OCI-LY3 (cell line): ENCODE data around the gene ARHGEF6.

Source experiments
- H2AFZ ChIP-seq: fragments of 200-600, 300-600 bp; shearing (Covaris generic); 2 replicates; pipeline ENCODE4 v1.6.0; 2014; ENCODE audit warnings: antibody characterized with exemption, low read depth, low read length
- H3K27ac ChIP-seq: fragments of 200-600, 300-600 bp; sonication (generic); 2 replicates; pipeline ENCODE4 v1.5.1; 2014; ENCODE audit warnings: mild to moderate bottlenecking, low read length, moderate library complexity, mixed read lengths
- H3K27me3 ChIP-seq: fragments of 200-600, 300-600 bp; sonication (generic); 2 replicates; pipeline ENCODE4 v1.6.1; 2014; ENCODE audit warnings: low read depth, low read length, mixed read lengths
- H3K36me3 ChIP-seq: fragments of 200-600, 300-600 bp; sonication (generic); replicated peaks from 2 replicates; pipeline ENCODE3; 2014; ENCODE audit warnings: low read depth, low read length, mixed read lengths
- H3K4me1 ChIP-seq: fragments of 300-600, 200-600 bp; sonication (generic); 2 replicates; pipeline ENCODE4 v1.6.1; 2014; ENCODE audit warnings: low read length, mixed read lengths
- H3K4me2 ChIP-seq: fragments of 200-600, 300-600 bp; sonication (generic); 2 replicates; pipeline ENCODE4 v1.6.1; 2014; ENCODE audit warnings: low read length, mixed read lengths
- H3K4me3 ChIP-seq: fragments of 300-600, 200-600 bp; sonication (generic); 2 replicates; pipeline ENCODE4 v1.5.1; 2014; ENCODE audit warnings: antibody characterized with exemption, mild to moderate bottlenecking, low read length, moderate library complexity
- H3K79me2 ChIP-seq: fragments of 300-600, 200-600 bp; shearing (Covaris generic); 2 replicates; pipeline ENCODE4 v1.6.1; 2014; ENCODE audit warnings: mild to moderate bottlenecking, low read length, mixed read lengths
- H3K9ac ChIP-seq: fragments of 300-600, 200-600 bp; shearing (Covaris generic); 2 replicates; pipeline ENCODE4 v1.6.0; 2014; ENCODE audit warnings: mild to moderate bottlenecking, low read length, moderate library complexity
- H3K9me3 ChIP-seq: fragments of 200-600, 300-600 bp; shearing (Covaris generic); 2 replicates; pipeline ENCODE4 v1.6.1; 2014; ENCODE audit warnings: low read length, mixed read lengths; ENCODE audit not compliant: insufficient read depth
- H4K20me1 ChIP-seq: fragments of 200-600, 300-600 bp; sonication (generic); 2 replicates; pipeline ENCODE4 v1.6.1; 2016; ENCODE audit warnings: low read length, mixed read lengths; ENCODE audit not compliant: insufficient read depth
- EZH2phosphoT487 ChIP-seq: fragments of 200-600 bp; shearing (Covaris generic); IDR thresholded peaks from 2 replicates; pipeline ENCODE4 v1.6.1; 2018; ENCODE audit warnings: antibody characterized with exemption, mixed run types, low read depth
- TF ChIP-seq, protein P1 (sequence below): fragments of 200-600, 300-600 bp; sonication (generic); IDR thresholded peaks from 2 replicates; pipeline ENCODE4 v1.5.1; 2014; ENCODE audit warnings: antibody characterized with exemption, low read length, low read depth

ARHGEF6 gene

DNA sequence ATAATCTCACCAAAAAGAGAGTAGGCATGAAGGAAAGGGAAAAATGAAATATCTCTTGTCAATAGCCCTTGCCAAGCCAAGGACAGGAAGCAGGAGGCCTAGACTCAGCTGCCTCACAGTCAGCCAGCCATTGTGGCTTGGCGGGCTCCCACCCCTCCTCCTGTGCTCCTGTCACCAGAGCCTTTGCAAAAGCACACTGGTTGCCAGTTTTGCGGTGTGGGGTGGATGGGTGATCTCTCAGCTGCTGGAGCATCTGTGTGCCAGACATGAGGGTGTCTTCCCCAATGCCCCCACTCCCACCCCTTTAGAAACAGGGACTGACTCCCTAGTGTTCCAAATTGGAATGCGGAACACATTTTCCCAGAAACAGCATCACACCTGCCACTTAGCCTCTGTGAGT lies 26.1 kb downstream of the ARHGEF6 start:
- H3K36me3 ChIP-seq, result no peaks in the 10 kb centered on the region
- H3K9me3 ChIP-seq, result no peaks in the 10 kb centered on the region
- H2AFZ ChIP-seq, result no peak overlapping the region
- no peak overlapping the region for H3K4me2 ChIP-seq
- peaks cover 2% of the 10 kb centered on the region for H3K4me1 ChIP-seq
- H3K4me3 ChIP-seq, result no peak overlapping the region
- H3K9ac ChIP-seq, result no peak overlapping the region
- no peaks in the 10 kb centered on the region for H3K79me2 ChIP-seq
- TF ChIP-seq EZH2phosphoT487, result no peak
- TF ChIP-seq, protein P1, sequence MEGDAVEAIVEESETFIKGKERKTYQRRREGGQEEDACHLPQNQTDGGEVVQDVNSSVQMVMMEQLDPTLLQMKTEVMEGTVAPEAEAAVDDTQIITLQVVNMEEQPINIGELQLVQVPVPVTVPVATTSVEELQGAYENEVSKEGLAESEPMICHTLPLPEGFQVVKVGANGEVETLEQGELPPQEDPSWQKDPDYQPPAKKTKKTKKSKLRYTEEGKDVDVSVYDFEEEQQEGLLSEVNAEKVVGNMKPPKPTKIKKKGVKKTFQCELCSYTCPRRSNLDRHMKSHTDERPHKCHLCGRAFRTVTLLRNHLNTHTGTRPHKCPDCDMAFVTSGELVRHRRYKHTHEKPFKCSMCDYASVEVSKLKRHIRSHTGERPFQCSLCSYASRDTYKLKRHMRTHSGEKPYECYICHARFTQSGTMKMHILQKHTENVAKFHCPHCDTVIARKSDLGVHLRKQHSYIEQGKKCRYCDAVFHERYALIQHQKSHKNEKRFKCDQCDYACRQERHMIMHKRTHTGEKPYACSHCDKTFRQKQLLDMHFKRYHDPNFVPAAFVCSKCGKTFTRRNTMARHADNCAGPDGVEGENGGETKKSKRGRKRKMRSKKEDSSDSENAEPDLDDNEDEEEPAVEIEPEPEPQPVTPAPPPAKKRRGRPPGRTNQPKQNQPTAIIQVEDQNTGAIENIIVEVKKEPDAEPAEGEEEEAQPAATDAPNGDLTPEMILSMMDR, result no peak
- H4K20me1 ChIP-seq, result no peaks in the 10 kb centered on the region
- H3K27ac ChIP-seq, result no peak overlapping the region
- no peaks in the 10 kb centered on the region for H3K27me3 ChIP-seq

DNA sequence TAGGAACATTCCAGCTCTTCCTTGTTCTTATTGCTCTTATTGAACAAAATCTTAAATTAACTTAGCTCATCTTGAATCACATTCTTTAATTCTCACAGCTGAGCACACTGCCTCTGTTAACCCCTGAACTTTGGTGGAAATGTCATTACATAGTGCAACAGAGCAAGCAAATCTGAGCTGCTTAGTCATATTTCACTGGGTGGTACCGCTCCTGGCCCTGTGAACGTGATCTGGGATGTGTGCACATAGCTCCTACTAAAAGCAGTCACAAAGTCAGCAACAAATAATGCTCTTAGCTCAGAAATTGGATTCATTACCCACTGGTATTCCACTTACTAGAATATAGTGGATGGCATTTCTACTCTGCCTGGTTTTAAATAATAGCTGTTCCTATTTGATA lies 27.9 kb downstream of the ARHGEF6 start:
- no peaks in the 10 kb centered on the region for H3K36me3 ChIP-seq
- H3K4me1 ChIP-seq, result peaks cover 13% of the 10 kb centered on the region
- no peaks in the 10 kb centered on the region for H4K20me1 ChIP-seq
- H2AFZ ChIP-seq, result no peak overlapping the region
- H3K79me2 ChIP-seq, result no peaks in the 10 kb centered on the region
- H3K4me2 ChIP-seq, result no peak overlapping the region
- no peak overlapping the region for H3K9ac ChIP-seq
- no peak for TF ChIP-seq EZH2phosphoT487
- TF ChIP-seq, protein P1, result no peak
- H3K27ac ChIP-seq, result no peak overlapping the region
- H3K4me3 ChIP-seq, result no peak overlapping the region
- H3K27me3 ChIP-seq, result no peaks in the 10 kb centered on the region
- H3K9me3 ChIP-seq, result no peaks in the 10 kb centered on the region

DNA sequence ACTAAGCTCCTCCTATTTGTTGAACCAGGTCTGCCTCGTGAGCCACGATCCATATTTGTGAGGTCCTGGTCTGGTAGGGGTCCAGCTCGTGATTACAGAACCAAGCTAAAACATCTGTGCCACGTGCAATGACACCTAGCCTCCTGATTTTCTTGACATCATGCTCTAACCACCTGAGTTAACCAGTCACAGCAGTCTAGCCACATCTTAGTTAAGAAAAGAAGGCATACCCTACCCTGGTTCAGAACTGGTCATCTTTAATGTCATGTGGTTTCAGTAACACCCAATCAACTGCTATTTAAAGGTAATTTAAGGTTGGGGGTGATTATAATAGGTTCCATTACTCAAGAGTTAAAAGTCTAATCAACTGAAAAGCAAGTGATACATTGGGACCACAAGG lies 28.4 kb downstream of the ARHGEF6 start:
- peaks cover 18% of the 10 kb centered on the region for H3K4me1 ChIP-seq
- no peaks in the 10 kb centered on the region for H3K27me3 ChIP-seq
- no peak overlapping the region for H3K4me3 ChIP-seq
- no peak overlapping the region for H2AFZ ChIP-seq
- no peaks in the 10 kb centered on the region for H3K36me3 ChIP-seq
- H3K9ac ChIP-seq, result no peak overlapping the region
- H3K4me2 ChIP-seq, result no peak overlapping the region
- H3K79me2 ChIP-seq, result no peaks in the 10 kb centered on the region
- H3K9me3 ChIP-seq, result no peaks in the 10 kb centered on the region
- H3K27ac ChIP-seq, result no peak overlapping the region
- TF ChIP-seq, protein P1, result no peak
- no peak for TF ChIP-seq EZH2phosphoT487
- H4K20me1 ChIP-seq, result no peaks in the 10 kb centered on the region

DNA sequence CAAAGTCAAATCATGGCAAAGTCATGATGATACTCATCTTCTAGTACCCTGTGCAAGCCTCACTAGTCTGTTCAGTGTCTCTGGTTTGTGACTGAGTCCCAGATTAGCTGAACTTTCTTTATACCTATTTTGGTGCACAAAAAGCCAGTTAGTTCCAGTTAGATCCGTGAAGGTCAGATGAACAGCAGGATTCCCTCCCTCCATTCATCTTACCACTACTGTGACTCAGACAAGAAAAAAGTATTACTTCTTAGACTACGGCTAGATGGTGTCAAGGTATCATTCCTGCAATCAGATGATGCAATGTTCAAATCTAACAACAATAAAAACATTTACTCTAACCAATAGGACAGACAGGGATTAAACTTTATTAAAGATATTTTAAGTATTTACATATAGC lies 30.4 kb downstream of the ARHGEF6 start:
- no peak for TF ChIP-seq EZH2phosphoT487
- TF ChIP-seq, protein P1, result no peak
- Histone ChIP-seq H3K36me3 (no peaks in the 10 kb centered on the region), H4K20me1 (no peaks in the 10 kb centered on the region), H3K4me1 (peaks cover 27% of the 10 kb centered on the region), H3K9ac (no peak overlapping the region), H2AFZ (no peak overlapping the region), H3K9me3 (no peaks in the 10 kb centered on the region), H3K4me3 (no peak overlapping the region), H3K79me2 (no peaks in the 10 kb centered on the region), H3K27ac (no peak overlapping the region), H3K27me3 (no peaks in the 10 kb centered on the region), H3K4me2 (no peak overlapping the region)
